OCI-LY1 (cell line): ENCODE measurements around the gene DHRS1.

Experiments used
- CTCF ChIP-seq: fragments of 200-600 bp; sonication (generic), shearing (Covaris generic); IDR thresholded peaks from 2 replicates; pipeline ENCODE4 v1.5.1; 2017; ENCODE audit warnings: mild to moderate bottlenecking, antibody characterized with exemption, low read length, moderate library complexity, mixed read lengths
- EZH2 ChIP-seq: fragments of 200-600 bp; sonication (generic), shearing (Covaris generic); IDR thresholded peaks from 2 replicates; pipeline ENCODE4 v1.8.0; 2017; ENCODE audit warnings: borderline replicate concordance, mixed run types, mild to moderate bottlenecking, antibody characterized with exemption, low read length, moderate library complexity, mixed read lengths

- TF ChIP-seq EZH2 (no peak), CTCF (no peak)
Observed at GRCh38 chr14:24325963-24326362, 26.4 kb upstream of the DHRS1 start.
